Sigmoid colon (tissue), 4 donors: Measurements from ENCODE around the gene CCNA1.

Source experiments
- POLR2A ChIP-seq, 2 donors: fragments of 450-650 bp; IDR thresholded peaks; one replicate each; pipeline ENCODE4 v1.6.1; 2016; ENCODE audit warnings: antibody characterized with exemption in 2 of 2, mild to moderate bottlenecking in 2 of 2, moderate library complexity in 2 of 2
- POLR2AphosphoS5 ChIP-seq, 4 donors: sonication (generic); formaldehyde crosslinking; IDR thresholded peaks; one replicate each; pipeline ENCODE4 v1.6.1; 2017; ENCODE audit warnings: antibody characterized with exemption in 4 of 4
- TF ChIP-seq, protein P1 (sequence below), 4 experiments: fragments of 450-650 bp in 3 of 4; fragments of 200-600 bp in 1 of 4; IDR thresholded peaks; one replicate each; pipeline ENCODE4 v1.5.1; 2016 to 2019; ENCODE audit warnings: antibody characterized with exemption in 4 of 4, mild to moderate bottlenecking in 3 of 4, moderate library complexity in 2 of 4

DNA sequence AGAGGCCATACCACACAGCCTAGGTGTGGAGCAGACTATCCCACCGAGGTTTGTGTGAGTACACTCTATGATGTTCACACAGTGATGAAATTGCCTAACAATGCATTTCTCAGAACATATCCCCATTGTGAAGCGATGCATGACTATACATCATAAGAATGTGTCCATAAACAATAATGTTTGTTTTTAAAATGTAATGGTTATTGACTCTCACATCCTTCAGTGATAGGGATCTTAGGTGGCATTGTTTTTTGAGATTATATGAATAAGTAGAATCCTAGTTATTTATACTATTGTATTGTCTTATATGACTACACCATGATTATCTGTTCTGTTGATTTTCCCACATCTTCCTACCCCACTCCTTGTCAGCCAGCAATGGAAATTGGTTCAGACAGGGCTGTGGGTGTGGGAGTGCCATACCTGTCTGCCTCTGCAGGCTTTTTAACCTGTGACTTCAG lies 13.6 kb downstream of the CCNA1 start:
- TF ChIP-seq, protein P1, sequence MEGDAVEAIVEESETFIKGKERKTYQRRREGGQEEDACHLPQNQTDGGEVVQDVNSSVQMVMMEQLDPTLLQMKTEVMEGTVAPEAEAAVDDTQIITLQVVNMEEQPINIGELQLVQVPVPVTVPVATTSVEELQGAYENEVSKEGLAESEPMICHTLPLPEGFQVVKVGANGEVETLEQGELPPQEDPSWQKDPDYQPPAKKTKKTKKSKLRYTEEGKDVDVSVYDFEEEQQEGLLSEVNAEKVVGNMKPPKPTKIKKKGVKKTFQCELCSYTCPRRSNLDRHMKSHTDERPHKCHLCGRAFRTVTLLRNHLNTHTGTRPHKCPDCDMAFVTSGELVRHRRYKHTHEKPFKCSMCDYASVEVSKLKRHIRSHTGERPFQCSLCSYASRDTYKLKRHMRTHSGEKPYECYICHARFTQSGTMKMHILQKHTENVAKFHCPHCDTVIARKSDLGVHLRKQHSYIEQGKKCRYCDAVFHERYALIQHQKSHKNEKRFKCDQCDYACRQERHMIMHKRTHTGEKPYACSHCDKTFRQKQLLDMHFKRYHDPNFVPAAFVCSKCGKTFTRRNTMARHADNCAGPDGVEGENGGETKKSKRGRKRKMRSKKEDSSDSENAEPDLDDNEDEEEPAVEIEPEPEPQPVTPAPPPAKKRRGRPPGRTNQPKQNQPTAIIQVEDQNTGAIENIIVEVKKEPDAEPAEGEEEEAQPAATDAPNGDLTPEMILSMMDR (IDR thresholded peaks at IDR 0.05) = no peak
- TF ChIP-seq POLR2A (IDR thresholded peaks at IDR 0.05) (no peak), POLR2AphosphoS5 (IDR thresholded peaks at IDR 0.05) (no peak)
